ENCODE results near the gene TGM3.

The TGM3 gene

GRCh38 chr20:2305946-2306345 is 10.1 kb downstream of the TGM3 start:
- DNase-seq (ENCODE audit: low read depth), result no peak

GRCh38 chr20:2307136-2307535 is 11.3 kb downstream of the TGM3 start:
- DNase-seq (ENCODE audit: low read depth), result no peak

- DNase-seq (ENCODE audit: low read depth), result no peak
Measured at GRCh38 chr20:2311329-2311728, 15.5 kb downstream of the TGM3 start.

GRCh38 chr20:2312876-2313275 is 17.1 kb downstream of the TGM3 start:
- DNase-seq (ENCODE audit: low read depth), result no peak

GRCh38 chr20:2313316-2313715 is 17.5 kb downstream of the TGM3 start:
- no peak for DNase-seq (ENCODE audit: low read depth)

- no peak for DNase-seq (ENCODE audit: low read depth)
Measured at GRCh38 chr20:2314759-2315439, 19.1 kb downstream of the TGM3 start.

GRCh38 chr20:2315440-2315778 is 19.6 kb downstream of the TGM3 start:
- DNase-seq (ENCODE audit: low read depth), result no peak

- DNase-seq (ENCODE audit: low read depth), result no peak
Measured at GRCh38 chr20:2316847-2317495, 21.2 kb downstream of the TGM3 start.

GRCh38 chr20:2320813-2321658 is 25.2 kb downstream of the TGM3 start:
- no peak for DNase-seq (ENCODE audit: low read depth)

GRCh38 chr20:2323051-2323450 is 27.2 kb downstream of the TGM3 start:
- no peak for DNase-seq (ENCODE audit: low read depth)

- DNase-seq (ENCODE audit: low read depth), result no peak
Measured at GRCh38 chr20:2326046-2326445, 30.2 kb downstream of the TGM3 start.

- no peak for DNase-seq (ENCODE audit: low read depth)
Measured at GRCh38 chr20:2327620-2328555, 32.1 kb downstream of the TGM3 start.

GRCh38 chr20:2329286-2329685 is 33.5 kb downstream of the TGM3 start:
- no peak for DNase-seq (ENCODE audit: low read depth)

GRCh38 chr20:2330090-2330695 is 34.4 kb downstream of the TGM3 start:
- DNase-seq (ENCODE audit: low read depth), result no peak

- DNase-seq (ENCODE audit: low read depth), result no peak
Measured at GRCh38 chr20:2331106-2331505, 35.3 kb downstream of the TGM3 start.

- DNase-seq (ENCODE audit: low read depth), result no peak
Measured at GRCh38 chr20:2331901-2332565, 36.2 kb downstream of the TGM3 start.

- no peak for DNase-seq (ENCODE audit: low read depth)
Measured at GRCh38 chr20:2332711-2333110, 36.9 kb downstream of the TGM3 start.

GRCh38 chr20:2333821-2334220 is 38.0 kb downstream of the TGM3 start:
- DNase-seq (ENCODE audit: low read depth), result no peak

- no peak for DNase-seq (ENCODE audit: low read depth)
Measured at GRCh38 chr20:2335096-2335870, 39.5 kb downstream of the TGM3 start.

GRCh38 chr20:2336471-2336870 is 40.7 kb downstream of the TGM3 start:
- no peak for DNase-seq (ENCODE audit: low read depth)

All from activated gamma-delta T cell treated with anti-CD3 and anti-CD28 coated beads, Interleukin-2, amount 50 U/mL, for 16 hours (primary cell).